NCI-H1092 (cell line): ENCODE measurements around the gene GPI.
"Not testable (repeated sequence)": the region's sequence is repeated elsewhere in the genome, so short reads cannot be mapped to it uniquely, and the experiment has no call there.

Experiments
- DNase-seq: peaks from one replicate; lab custom pipeline; 2025; lab: John Stamatoyannopoulos, UW

GPI gene

GRCh38 chr19:34368338-34368737, 3.3 kb downstream of the GPI start:
- DNase-seq: no peak

- DNase-seq: not testable (repeated sequence)
These were observed 4.2 kb downstream of the GPI start for GRCh38 chr19:34369166-34369565.

GRCh38 chr19:34370117-34370516, 5.1 kb downstream of the GPI start:
- no peak for DNase-seq

GRCh38 chr19:34370983-34371382, 6.0 kb downstream of the GPI start:
- no peak for DNase-seq

- DNase-seq: no peak
These were observed 8.7 kb downstream of the GPI start for GRCh38 chr19:34373601-34374288.

GRCh38 chr19:34375598-34375997, 10.6 kb downstream of the GPI start:
- no peak for DNase-seq

- DNase-seq: no peak
These were observed 15.7 kb downstream of the GPI start for GRCh38 chr19:34380639-34381241.

DNA sequence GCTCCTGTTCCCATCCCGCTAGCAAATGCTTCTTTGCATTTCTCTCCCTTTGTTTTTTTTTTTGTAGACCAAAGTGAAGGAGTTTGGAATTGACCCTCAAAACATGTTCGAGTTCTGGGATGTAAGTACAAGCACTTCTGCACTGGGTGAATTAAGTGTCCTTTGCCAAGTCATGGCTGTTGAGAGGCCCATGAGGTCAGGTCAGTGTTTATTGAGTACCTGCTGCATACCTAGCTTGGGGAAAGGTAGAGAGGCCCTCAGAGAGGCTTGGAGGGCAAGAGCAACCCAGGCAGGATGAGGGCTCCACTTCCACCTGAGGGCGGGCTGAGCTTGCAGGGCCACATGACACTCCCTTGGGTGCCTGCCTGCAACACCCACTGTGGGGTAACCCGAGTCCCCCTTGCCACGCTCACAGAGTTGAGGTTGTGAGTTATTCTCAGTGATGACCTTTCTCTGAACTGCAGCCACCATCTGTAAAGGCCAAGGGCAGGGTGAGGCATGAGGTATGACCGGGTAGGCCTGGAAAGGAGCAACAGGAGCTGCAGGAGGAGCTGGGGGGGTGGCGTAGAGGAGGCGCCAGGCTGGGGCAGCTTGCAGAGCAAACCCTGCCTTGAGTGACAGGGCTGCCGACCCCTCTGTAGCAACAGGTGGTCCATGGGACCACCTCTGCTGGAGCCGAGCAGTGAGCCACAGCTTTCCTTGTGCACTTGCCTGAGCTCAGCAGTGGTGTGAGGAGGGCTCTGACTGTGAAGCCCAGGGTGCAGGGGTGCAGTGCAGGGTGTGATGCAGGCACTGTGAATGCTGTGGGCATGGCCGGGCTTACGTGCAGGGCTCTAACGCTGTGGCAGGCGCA, 16.6 kb downstream of the GPI start:
- no peak for DNase-seq

GRCh38 chr19:34382471-34382870, 17.5 kb downstream of the GPI start:
- DNase-seq: no peak

DNA sequence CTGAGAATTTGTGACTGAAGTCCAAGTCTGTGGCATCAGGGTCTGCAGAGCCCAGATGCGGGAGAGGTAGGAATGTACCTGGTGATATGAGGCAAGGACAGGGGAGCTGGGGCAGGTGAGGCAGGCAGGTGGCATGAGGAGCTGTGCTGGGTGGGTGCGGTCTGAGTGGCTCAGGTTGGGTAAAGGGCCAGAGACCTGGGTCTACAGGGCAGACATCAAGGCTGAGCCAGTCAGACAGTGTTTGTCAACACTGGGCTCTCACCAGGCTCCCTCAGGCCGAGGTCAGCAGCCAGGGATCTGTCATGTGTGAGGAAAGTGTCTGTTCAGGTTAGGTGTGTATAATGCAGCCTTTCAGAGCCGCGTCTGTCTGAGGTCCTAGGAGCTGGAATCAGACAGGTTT, 18.6 kb downstream of the GPI start:
- no peak for DNase-seq

GRCh38 chr19:34386645-34387445, 21.8 kb downstream of the GPI start:
- DNase-seq: no peak

GRCh38 chr19:34387446-34387810, 22.4 kb downstream of the GPI start:
- DNase-seq: no peak

GRCh38 chr19:34388745-34389144, 23.7 kb downstream of the GPI start:
- DNase-seq: not testable (repeated sequence)

DNA sequence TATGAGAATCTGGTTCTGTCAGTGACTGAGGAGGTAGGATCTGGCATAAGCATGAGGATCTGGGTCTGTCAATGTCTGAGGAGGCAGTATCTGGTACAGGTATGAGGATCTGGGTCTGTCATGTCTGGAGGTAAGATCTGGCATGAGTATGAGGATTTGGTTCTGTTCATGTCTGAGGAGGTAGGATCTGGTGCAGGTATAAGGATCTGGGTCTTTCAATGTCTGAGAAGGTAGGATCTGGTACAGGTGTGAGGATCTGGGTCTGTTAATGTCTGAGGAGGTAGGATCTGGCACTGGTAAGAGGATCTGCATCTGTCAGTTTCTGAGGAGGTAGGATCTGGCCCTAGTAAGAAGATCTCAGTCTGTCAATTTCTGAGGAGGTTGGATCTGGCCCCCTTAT, 26.8 kb downstream of the GPI start:
- DNase-seq: no peak

GRCh38 chr19:34393031-34393430, 28.0 kb downstream of the GPI start:
- no peak for DNase-seq

DNA sequence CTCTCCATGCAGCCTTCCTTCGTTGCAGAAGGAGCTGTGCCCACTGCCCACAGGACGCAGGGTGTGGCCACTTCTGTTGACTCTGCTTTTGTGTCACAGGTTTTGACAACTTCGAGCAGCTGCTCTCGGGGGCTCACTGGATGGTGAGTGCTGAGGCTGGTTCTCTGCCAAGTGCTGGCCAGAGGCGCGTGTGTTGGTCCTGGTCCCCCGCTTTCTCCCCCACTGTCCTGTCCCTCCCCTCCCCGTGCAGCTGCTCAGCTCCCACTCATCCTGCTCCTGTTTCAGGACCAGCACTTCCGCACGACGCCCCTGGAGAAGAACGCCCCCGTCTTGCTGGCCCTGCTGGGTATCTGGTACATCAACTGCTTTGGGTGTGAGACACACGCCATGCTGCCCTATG, 28.6 kb downstream of the GPI start:
- DNase-seq: no peak

- no peak for DNase-seq
These were observed 32.9 kb downstream of the GPI start for GRCh38 chr19:34397853-34398252.

GRCh38 chr19:34399886-34400285, 34.9 kb downstream of the GPI start:
- no peak for DNase-seq

DNA sequence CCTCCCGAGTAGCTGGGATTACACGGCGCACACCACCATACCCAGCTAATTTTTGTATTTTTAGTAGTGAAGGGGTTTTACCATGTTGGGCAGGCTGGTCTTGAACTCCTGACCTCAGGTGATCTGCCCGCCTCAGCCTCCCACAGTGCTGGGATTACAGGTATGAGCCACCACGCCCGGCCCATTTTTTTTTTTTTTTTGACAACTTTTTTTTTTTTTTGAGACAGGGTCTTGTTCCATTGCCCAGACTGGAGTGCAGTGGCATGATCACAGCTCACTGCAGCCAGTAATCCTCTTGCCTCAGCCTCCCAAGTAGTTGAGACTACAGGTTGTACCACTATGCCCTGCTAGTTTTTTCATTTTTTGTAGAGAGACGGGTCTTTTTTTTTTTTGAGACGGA, 35.8 kb downstream of the GPI start:
- DNase-seq: not testable (repeated sequence)

- DNase-seq: no peak
These were observed 37.1 kb downstream of the GPI start for GRCh38 chr19:34402074-34402600.

- DNase-seq: no peak
These were observed 38.8 kb downstream of the GPI start for GRCh38 chr19:34403784-34404108.
